WI38 (cell line): ENCODE results near the gene APOC3.

Experiments used
- H3K4me3 ChIP-seq: 2 replicates; pipeline ENCODE4 v1.5.1; 2011; ENCODE audit warnings: low read depth, mild to moderate bottlenecking, control low read depth, low read length
- CTCF ChIP-seq: IDR thresholded peaks from 2 replicates; pipeline ENCODE4 v1.5.1; 2012; ENCODE audit warnings: low read depth, mild to moderate bottlenecking, control low read depth, low read length

The APOC3 gene

GRCh38 chr11:116807601-116808261 is 22.0 kb upstream of the APOC3 start:
- no peak for TF ChIP-seq CTCF
- no peak overlapping the region for H3K4me3 ChIP-seq

GRCh38 chr11:116808262-116809175 is 21.2 kb upstream of the APOC3 start:
- no peak for TF ChIP-seq CTCF
- no peak overlapping the region for H3K4me3 ChIP-seq

DNA sequence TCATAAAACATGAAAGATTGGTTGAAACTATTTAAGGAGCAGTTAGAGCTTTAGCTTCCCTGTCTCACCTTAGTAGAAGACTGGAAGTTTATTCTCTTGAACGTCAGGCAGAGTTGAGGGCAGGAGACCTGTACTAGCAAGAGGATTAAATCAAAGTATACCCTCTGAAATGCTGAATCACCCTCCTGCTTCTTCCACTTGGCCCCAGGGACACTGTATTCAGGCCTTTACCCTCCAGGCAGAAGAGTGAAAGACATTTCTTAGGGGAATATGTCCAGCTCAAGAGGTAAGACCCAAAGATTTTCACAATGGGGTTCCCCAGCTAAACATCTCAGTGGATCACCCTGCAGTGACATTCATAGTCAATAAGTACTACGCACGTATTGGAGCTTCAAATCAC is 18.5 kb upstream of the APOC3 start:
- no peak for TF ChIP-seq CTCF
- H3K4me3 ChIP-seq = no peak overlapping the region

GRCh38 chr11:116812109-116812508 is 17.6 kb upstream of the APOC3 start:
- no peak overlapping the region for H3K4me3 ChIP-seq
- no peak for TF ChIP-seq CTCF

DNA sequence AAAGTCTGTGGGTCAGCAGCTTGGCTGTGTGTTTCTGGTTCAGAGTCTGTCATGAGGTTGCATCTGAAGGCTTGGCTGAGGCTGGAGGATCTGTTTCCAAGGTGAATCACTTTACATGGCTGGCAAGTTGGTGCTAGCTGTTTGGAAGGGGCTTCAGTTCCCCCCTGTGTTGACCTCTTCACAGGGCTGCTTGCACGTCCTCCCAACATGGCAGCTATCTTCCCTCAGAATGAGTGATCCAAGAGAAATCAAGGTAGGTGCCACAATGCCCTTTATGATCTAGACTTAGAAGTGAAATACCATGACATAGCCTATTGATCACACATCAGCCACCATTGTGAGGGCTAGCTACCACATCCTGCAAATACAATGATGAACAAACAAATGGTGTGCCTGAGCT is 16.5 kb upstream of the APOC3 start:
- no peak for TF ChIP-seq CTCF
- H3K4me3 ChIP-seq = no peak overlapping the region

DNA sequence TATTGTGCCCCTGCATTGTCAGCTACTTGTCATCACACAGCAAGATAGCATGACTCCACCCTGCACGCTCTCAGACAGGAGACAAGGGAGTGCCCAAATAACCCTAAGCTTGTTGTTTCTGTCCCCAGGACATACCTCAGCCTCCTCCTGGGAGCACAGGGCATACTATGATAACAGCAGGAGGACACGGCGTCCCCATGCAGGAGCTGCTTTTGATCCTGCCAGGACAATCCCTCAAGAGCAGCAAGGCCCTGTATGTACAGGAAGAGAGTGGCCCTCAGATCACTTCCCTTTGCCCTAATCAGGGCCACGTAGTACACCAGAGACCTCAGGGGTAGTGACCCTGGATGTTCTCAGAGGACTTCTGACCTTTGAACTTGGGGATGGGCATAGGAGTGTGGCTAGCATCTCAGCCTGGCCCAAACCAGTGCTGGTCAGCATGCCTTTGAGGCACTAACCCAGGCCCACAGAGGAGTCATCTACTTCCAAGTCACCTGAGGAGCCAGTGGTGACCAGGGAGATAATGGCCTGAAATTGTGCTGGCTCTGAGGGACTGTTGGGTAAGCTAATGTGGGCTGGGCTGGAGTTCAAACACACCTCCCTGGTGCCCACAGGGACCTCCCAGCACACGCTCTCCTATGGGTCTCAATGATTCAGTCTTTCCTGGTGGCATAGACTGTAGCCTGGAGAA is 15.8 kb upstream of the APOC3 start:
- H3K4me3 ChIP-seq = no peak overlapping the region
- TF ChIP-seq CTCF = no peak
